AG10803 (cell line): ENCODE data around the gene ZNF366.

ENCODE experiments used
- DNase-seq: peaks from one replicate; pipeline ENCODE4 v3.0.0; 2010; ENCODE audit warnings: low read depth
- H3K4me3 ChIP-seq: 2 replicates; pipeline ENCODE4 v1.5.1; 2011; ENCODE audit warnings: mild to moderate bottlenecking, low read length, control low read depth
- CTCF ChIP-seq: conservative IDR thresholded peaks from 2 replicates; pipeline ENCODE4 v1.5.1; 2011; ENCODE audit warnings: mild to moderate bottlenecking, low read length, control low read depth, inconsistent platforms

ZNF366 gene

GRCh38 chr5:72453246-72453775, 53.9 kb downstream of the ZNF366 start:
- no peak overlapping the region for H3K4me3 ChIP-seq
- no peak for DNase-seq
- no peak for TF ChIP-seq CTCF

GRCh38 chr5:72452515-72453245, 54.5 kb downstream of the ZNF366 start:
- peak overlapping the region; percentile 9; the same call in 1 of the 2 replicates for H3K4me3 ChIP-seq
- TF ChIP-seq CTCF: 0 out of 2 replicates have a peak, but pooled peaks have one; percentile 2
- DNase-seq: peak; percentile 96

- no peak for TF ChIP-seq CTCF
- peak; percentile 99 for DNase-seq
- peak overlapping the region; percentile 11 for H3K4me3 ChIP-seq
These were observed 55.3 kb downstream of the ZNF366 start for GRCh38 chr5:72451741-72452505.

- H3K4me3 ChIP-seq: no peak overlapping the region
- peak; percentile 9 for DNase-seq
- no peak for TF ChIP-seq CTCF
These were observed 58.8 kb downstream of the ZNF366 start for GRCh38 chr5:72448368-72448767.

GRCh38 chr5:72447751-72448150, 59.5 kb downstream of the ZNF366 start:
- no peak for TF ChIP-seq CTCF
- no peak for DNase-seq
- H3K4me3 ChIP-seq: no peak overlapping the region

GRCh38 chr5:72445969-72446368, 61.2 kb downstream of the ZNF366 start:
- DNase-seq: no peak
- no peak for TF ChIP-seq CTCF
- no peak overlapping the region for H3K4me3 ChIP-seq

- no peak for TF ChIP-seq CTCF
- H3K4me3 ChIP-seq: no peak overlapping the region
- DNase-seq: no peak
These were observed 63.3 kb downstream of the ZNF366 start for GRCh38 chr5:72443883-72444282.
